ENCODE results near the gene DHRS13.

DNA sequence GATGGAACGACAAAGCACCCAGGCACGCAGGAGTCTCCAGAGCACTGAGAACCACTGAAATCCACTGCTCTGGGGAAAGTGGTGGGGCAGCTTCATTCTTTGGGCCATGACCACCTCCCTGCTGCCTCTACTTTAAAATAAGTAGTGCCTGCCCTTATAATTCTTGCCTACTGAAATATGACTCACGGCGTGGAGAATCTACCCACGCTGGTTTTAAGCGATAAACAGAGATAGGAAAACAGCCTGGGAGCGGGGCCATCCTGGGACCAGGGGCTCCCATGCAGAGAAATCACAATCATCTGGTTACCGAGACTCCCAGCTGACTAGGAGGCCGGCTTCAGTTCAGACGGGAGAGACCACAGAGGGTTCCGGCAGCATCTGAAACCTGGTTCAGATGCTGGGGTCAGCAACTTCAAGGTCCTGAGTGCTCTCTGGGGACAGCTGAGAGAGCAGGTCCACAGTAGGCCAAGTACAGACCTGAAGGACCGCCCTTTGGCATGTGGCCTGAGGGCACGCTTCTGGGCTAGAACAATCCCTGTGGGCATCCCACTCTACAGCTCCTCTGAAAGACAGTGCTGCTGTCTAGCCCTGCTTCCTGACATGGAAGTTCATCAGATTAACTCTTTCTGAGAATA lies 8.6 kb upstream of the DHRS13 start:
- TF ChIP-seq EP300 (conservative IDR thresholded peaks at IDR 0.05; ENCODE audit: poor library complexity, severe bottlenecking) (no peak), POLR2AphosphoS5 (IDR thresholded peaks at IDR 0.05) (no peak), TAF1 (IDR thresholded peaks at IDR 0.05; ENCODE audit: low read depth) (no peak), EZH2 (IDR thresholded peaks at IDR 0.05; ENCODE audit: borderline replicate concordance, insufficient read depth, low read length, poor library complexity, severe bottlenecking) (no peak), RAD21 (conservative IDR thresholded peaks at IDR 0.05) (no peak), MXI1 (conservative IDR thresholded peaks at IDR 0.05; ENCODE audit: poor library complexity, severe bottlenecking) (no peak)
- TF ChIP-seq, protein P1, sequence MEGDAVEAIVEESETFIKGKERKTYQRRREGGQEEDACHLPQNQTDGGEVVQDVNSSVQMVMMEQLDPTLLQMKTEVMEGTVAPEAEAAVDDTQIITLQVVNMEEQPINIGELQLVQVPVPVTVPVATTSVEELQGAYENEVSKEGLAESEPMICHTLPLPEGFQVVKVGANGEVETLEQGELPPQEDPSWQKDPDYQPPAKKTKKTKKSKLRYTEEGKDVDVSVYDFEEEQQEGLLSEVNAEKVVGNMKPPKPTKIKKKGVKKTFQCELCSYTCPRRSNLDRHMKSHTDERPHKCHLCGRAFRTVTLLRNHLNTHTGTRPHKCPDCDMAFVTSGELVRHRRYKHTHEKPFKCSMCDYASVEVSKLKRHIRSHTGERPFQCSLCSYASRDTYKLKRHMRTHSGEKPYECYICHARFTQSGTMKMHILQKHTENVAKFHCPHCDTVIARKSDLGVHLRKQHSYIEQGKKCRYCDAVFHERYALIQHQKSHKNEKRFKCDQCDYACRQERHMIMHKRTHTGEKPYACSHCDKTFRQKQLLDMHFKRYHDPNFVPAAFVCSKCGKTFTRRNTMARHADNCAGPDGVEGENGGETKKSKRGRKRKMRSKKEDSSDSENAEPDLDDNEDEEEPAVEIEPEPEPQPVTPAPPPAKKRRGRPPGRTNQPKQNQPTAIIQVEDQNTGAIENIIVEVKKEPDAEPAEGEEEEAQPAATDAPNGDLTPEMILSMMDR (IDR thresholded peaks at IDR 0.05; ENCODE audit: poor library complexity, severe bottlenecking): no peak
- TF ChIP-seq, protein P2, sequence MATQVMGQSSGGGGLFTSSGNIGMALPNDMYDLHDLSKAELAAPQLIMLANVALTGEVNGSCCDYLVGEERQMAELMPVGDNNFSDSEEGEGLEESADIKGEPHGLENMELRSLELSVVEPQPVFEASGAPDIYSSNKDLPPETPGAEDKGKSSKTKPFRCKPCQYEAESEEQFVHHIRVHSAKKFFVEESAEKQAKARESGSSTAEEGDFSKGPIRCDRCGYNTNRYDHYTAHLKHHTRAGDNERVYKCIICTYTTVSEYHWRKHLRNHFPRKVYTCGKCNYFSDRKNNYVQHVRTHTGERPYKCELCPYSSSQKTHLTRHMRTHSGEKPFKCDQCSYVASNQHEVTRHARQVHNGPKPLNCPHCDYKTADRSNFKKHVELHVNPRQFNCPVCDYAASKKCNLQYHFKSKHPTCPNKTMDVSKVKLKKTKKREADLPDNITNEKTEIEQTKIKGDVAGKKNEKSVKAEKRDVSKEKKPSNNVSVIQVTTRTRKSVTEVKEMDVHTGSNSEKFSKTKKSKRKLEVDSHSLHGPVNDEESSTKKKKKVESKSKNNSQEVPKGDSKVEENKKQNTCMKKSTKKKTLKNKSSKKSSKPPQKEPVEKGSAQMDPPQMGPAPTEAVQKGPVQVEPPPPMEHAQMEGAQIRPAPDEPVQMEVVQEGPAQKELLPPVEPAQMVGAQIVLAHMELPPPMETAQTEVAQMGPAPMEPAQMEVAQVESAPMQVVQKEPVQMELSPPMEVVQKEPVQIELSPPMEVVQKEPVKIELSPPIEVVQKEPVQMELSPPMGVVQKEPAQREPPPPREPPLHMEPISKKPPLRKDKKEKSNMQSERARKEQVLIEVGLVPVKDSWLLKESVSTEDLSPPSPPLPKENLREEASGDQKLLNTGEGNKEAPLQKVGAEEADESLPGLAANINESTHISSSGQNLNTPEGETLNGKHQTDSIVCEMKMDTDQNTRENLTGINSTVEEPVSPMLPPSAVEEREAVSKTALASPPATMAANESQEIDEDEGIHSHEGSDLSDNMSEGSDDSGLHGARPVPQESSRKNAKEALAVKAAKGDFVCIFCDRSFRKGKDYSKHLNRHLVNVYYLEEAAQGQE (IDR thresholded peaks at IDR 0.05; ENCODE audit: borderline replicate concordance): no peak
